ENCODE data around the gene MED22. TPM values are rescaled to one million over a fixed set of nuclear protein-coding genes. Genes with fewer than 3 reads are reported as not detected.

MED22 gene
- polyA plus RNA-seq, 1 experiment, result 14.1 TPM

GRCh38 chr9:133385452-133385851, 37.5 kb upstream of the MED22 start:
- no peak for TF ChIP-seq CTCF (IDR thresholded peaks at IDR 0.05; ENCODE audit: low read depth, low read length)
- Histone ChIP-seq H3K27ac (ENCODE audit: low read depth, low read length) (no peak overlapping the region), H3K9me3 (ENCODE audit: control insufficient read depth, insufficient read depth, low read length) (no peaks in the 10 kb centered on the region), H3K4me3 (ENCODE audit: low read depth, low read length) (no peak overlapping the region), H3K27me3 (ENCODE audit: control insufficient read depth, insufficient read depth, low read length) (peaks cover 3% of the 10 kb centered on the region)
- POLR2A ChIA-PET, result interaction anchor here (0.9 kb wide), 1 partner anchor 10 kb away, joined by 3 read pairs; no protein-coding TSS in a partner anchor
- CTCF ChIA-PET, result no interaction called here
- DNase-seq (ENCODE audit: low read depth, low spot score), result no peak

- H3K27ac ChIP-seq (ENCODE audit: low read depth, low read length), result no peak overlapping the region
- ChIA-PET POLR2A (no interaction called here), CTCF (no interaction called here)
- no peaks in the 10 kb centered on the region for H3K9me3 ChIP-seq (ENCODE audit: control insufficient read depth, insufficient read depth, low read length)
- DNase-seq (ENCODE audit: low read depth, low spot score), result no peak
- TF ChIP-seq CTCF (IDR thresholded peaks at IDR 0.05; ENCODE audit: low read depth, low read length), result no peak
- peaks cover 3% of the 10 kb centered on the region for H3K27me3 ChIP-seq (ENCODE audit: control insufficient read depth, insufficient read depth, low read length)
- H3K4me3 ChIP-seq (ENCODE audit: low read depth, low read length), result no peak overlapping the region
These were observed 36.9 kb upstream of the MED22 start for GRCh38 chr9:133384736-133385321.

GRCh38 chr9:133383438-133383837, 35.5 kb upstream of the MED22 start:
- POLR2A ChIA-PET, result no interaction called here
- Histone ChIP-seq H3K27me3 (ENCODE audit: control insufficient read depth, insufficient read depth, low read length) (no peaks in the 10 kb centered on the region), H3K27ac (ENCODE audit: low read depth, low read length) (no peak overlapping the region), H3K4me3 (ENCODE audit: low read depth, low read length) (no peak overlapping the region), H3K9me3 (ENCODE audit: control insufficient read depth, insufficient read depth, low read length) (peaks cover under 1% of the 10 kb centered on the region; the same call in 1 of the 2 replicates)
- DNase-seq (ENCODE audit: low read depth, low spot score), result no peak
- no peak for TF ChIP-seq CTCF (IDR thresholded peaks at IDR 0.05; ENCODE audit: low read depth, low read length)
- CTCF ChIA-PET, result no interaction called here

GRCh38 chr9:133382507-133383141, 34.7 kb upstream of the MED22 start:
- Histone ChIP-seq H3K4me3 (ENCODE audit: low read depth, low read length) (no peak overlapping the region), H3K27ac (ENCODE audit: low read depth, low read length) (no peak overlapping the region), H3K27me3 (ENCODE audit: control insufficient read depth, insufficient read depth, low read length) (no peaks in the 10 kb centered on the region), H3K9me3 (ENCODE audit: control insufficient read depth, insufficient read depth, low read length) (peaks cover 6% of the 10 kb centered on the region; the same call in 1 of the 2 replicates)
- ChIA-PET CTCF (no interaction called here), POLR2A (no interaction called here)
- TF ChIP-seq CTCF (IDR thresholded peaks at IDR 0.05; ENCODE audit: low read depth, low read length), result no peak
- DNase-seq (ENCODE audit: low read depth, low spot score), result no peak

GRCh38 chr9:133380734-133381133, 32.8 kb upstream of the MED22 start:
- Histone ChIP-seq H3K27ac (ENCODE audit: low read depth, low read length) (no peak overlapping the region), H3K4me3 (ENCODE audit: low read depth, low read length) (no peak overlapping the region), H3K9me3 (ENCODE audit: control insufficient read depth, insufficient read depth, low read length) (peaks cover 6% of the 10 kb centered on the region), H3K27me3 (ENCODE audit: control insufficient read depth, insufficient read depth, low read length) (no peaks in the 10 kb centered on the region)
- POLR2A ChIA-PET, result interaction anchor here (0.7 kb wide), 1 partner anchor 19 kb away, joined by 3 read pairs; no protein-coding TSS in a partner anchor
- DNase-seq (ENCODE audit: low read depth, low spot score), result no peak
- CTCF ChIA-PET, result no interaction called here
- no peak for TF ChIP-seq CTCF (IDR thresholded peaks at IDR 0.05; ENCODE audit: low read depth, low read length)
